ENCODE results near the gene ZNF132.

Gene ZNF132

GRCh38 chr19:58434217-58434616 is 5.7 kb downstream of the ZNF132 start:
- H3K4me2 ChIP-seq (ENCODE audit: low read length, poor library complexity, severe bottlenecking), result no peak overlapping the region
- no peak overlapping the region for H3K27ac ChIP-seq (ENCODE audit: low read length, poor library complexity, severe bottlenecking)
- H2AFZ ChIP-seq (ENCODE audit: low read depth, low read length), result no peak overlapping the region
- H3K23ac ChIP-seq (ENCODE audit: low read length in 2 of 2), result no peak overlapping the region
- peaks cover 6% of the 10 kb centered on the region for H3K79me1 ChIP-seq (replicated peaks; ENCODE audit: low read length, poor library complexity, severe bottlenecking)
- H3K4ac ChIP-seq (ENCODE audit: low read depth in 1 of 2, low read length in 2 of 2), result no peak overlapping the region
- H2AK5ac ChIP-seq (ENCODE audit: low read length, severe bottlenecking), result no peak overlapping the region
- H2BK12ac ChIP-seq (ENCODE audit: low read length in 2 of 2), result no peak overlapping the region
- DNase-seq, result no peak
- WGBS, result 100% methylated on average over 1 of the region's 2 CpGs
- peaks cover 2% of the 10 kb centered on the region for H3K4me1 ChIP-seq (ENCODE audit: control insufficient read depth, insufficient read depth, low read depth, low read length)
- no peak overlapping the region for H4K8ac ChIP-seq (ENCODE audit: low read length)
- H3K18ac ChIP-seq (ENCODE audit: low read depth in 1 of 2, low read length in 2 of 2), result no peak overlapping the region
- H2BK120ac ChIP-seq (ENCODE audit: low read depth, low read length), result no peak overlapping the region
- H3K36me3 ChIP-seq (ENCODE audit: control insufficient read depth in 1 of 2, insufficient read depth in 2 of 2, low read depth in 1 of 2, low read length in 2 of 2), result peaks cover 59 to 77% of the 10 kb centered on the region in 2 experiments
- no peak overlapping the region for H3K14ac ChIP-seq (ENCODE audit: low read length in 2 of 2)
- peak overlapping the region in 1 of 2 experiments; percentile 63 for H3K4me3 ChIP-seq (ENCODE audit: insufficient read depth in 1 of 2, low read depth in 1 of 2, low read length in 2 of 2)
- no peak overlapping the region for H2BK5ac ChIP-seq (ENCODE audit: low read depth, low read length, poor library complexity, severe bottlenecking)
- H4K91ac ChIP-seq (ENCODE audit: low read length), result no peak overlapping the region
- no peak overlapping the region for H2BK15ac ChIP-seq (ENCODE audit: low read depth, poor library complexity, severe bottlenecking)
- H3K9me3 ChIP-seq (ENCODE audit: control insufficient read depth, low read length), result peaks cover 94% of the 10 kb centered on the region
- H3K27me3 ChIP-seq (ENCODE audit: control insufficient read depth in 1 of 2, insufficient read depth in 1 of 2, low read length in 2 of 2), result no peaks in the 10 kb centered on the region
- no peak overlapping the region for H3K9ac ChIP-seq (ENCODE audit: low read length)

GRCh38 chr19:58429745-58430144 is 10.2 kb downstream of the ZNF132 start:
- H4K91ac ChIP-seq (ENCODE audit: low read length), result no peak overlapping the region
- no peak overlapping the region for H2BK12ac ChIP-seq (ENCODE audit: low read length in 2 of 2)
- H3K36me3 ChIP-seq (ENCODE audit: control insufficient read depth in 1 of 2, insufficient read depth in 2 of 2, low read depth in 1 of 2, low read length in 2 of 2), result peaks cover 38 to 54% of the 10 kb centered on the region in 2 experiments
- peaks cover 82% of the 10 kb centered on the region for H3K9me3 ChIP-seq (ENCODE audit: control insufficient read depth, low read length)
- peaks cover under 1% of the 10 kb centered on the region for H3K79me1 ChIP-seq (replicated peaks; ENCODE audit: low read length, poor library complexity, severe bottlenecking)
- H3K4me3 ChIP-seq (ENCODE audit: insufficient read depth in 1 of 2, low read depth in 1 of 2, low read length in 2 of 2), result peak overlapping the region in 1 of 2 experiments; percentile 44
- H3K23ac ChIP-seq (ENCODE audit: low read length in 2 of 2), result no peak overlapping the region
- H2BK15ac ChIP-seq (ENCODE audit: low read depth, poor library complexity, severe bottlenecking), result no peak overlapping the region
- H2BK5ac ChIP-seq (ENCODE audit: low read depth, low read length, poor library complexity, severe bottlenecking), result no peak overlapping the region
- H3K9ac ChIP-seq (ENCODE audit: low read length), result no peak overlapping the region
- H3K27me3 ChIP-seq (ENCODE audit: control insufficient read depth in 1 of 2, insufficient read depth in 1 of 2, low read length in 2 of 2), result no peaks in the 10 kb centered on the region
- no peak for DNase-seq
- H3K4me2 ChIP-seq (ENCODE audit: low read length, poor library complexity, severe bottlenecking), result no peak overlapping the region
- H3K14ac ChIP-seq (ENCODE audit: low read length in 2 of 2), result no peak overlapping the region
- no peak overlapping the region for H2AK5ac ChIP-seq (ENCODE audit: low read length, severe bottlenecking)
- no peaks in the 10 kb centered on the region for H3K4me1 ChIP-seq (ENCODE audit: control insufficient read depth, insufficient read depth, low read depth, low read length)
- no peak overlapping the region for H2AFZ ChIP-seq (ENCODE audit: low read depth, low read length)
- H3K27ac ChIP-seq (ENCODE audit: low read length, poor library complexity, severe bottlenecking), result no peak overlapping the region
- no peak overlapping the region for H4K8ac ChIP-seq (ENCODE audit: low read length)
- no peak overlapping the region for H3K4ac ChIP-seq (ENCODE audit: low read depth in 1 of 2, low read length in 2 of 2)
- H2BK120ac ChIP-seq (ENCODE audit: low read depth, low read length), result no peak overlapping the region
- no peak overlapping the region for H3K18ac ChIP-seq (ENCODE audit: low read depth in 1 of 2, low read length in 2 of 2)

GRCh38 chr19:58428617-58429016 is 11.3 kb downstream of the ZNF132 start:
- H3K23ac ChIP-seq (ENCODE audit: low read length in 2 of 2), result no peak overlapping the region
- no peaks in the 10 kb centered on the region for H3K27me3 ChIP-seq (ENCODE audit: control insufficient read depth in 1 of 2, insufficient read depth in 1 of 2, low read length in 2 of 2)
- no peak for DNase-seq
- no peak overlapping the region for H3K4ac ChIP-seq (ENCODE audit: low read depth in 1 of 2, low read length in 2 of 2)
- peaks cover 71% of the 10 kb centered on the region for H3K9me3 ChIP-seq (ENCODE audit: control insufficient read depth, low read length)
- H3K4me2 ChIP-seq (ENCODE audit: low read length, poor library complexity, severe bottlenecking), result no peak overlapping the region
- H3K4me3 ChIP-seq (ENCODE audit: insufficient read depth in 1 of 2, low read depth in 1 of 2, low read length in 2 of 2), result no peak overlapping the region
- no peak overlapping the region for H2AK5ac ChIP-seq (ENCODE audit: low read length, severe bottlenecking)
- H3K4me1 ChIP-seq (ENCODE audit: control insufficient read depth, insufficient read depth, low read depth, low read length), result no peaks in the 10 kb centered on the region
- H3K79me1 ChIP-seq (replicated peaks; ENCODE audit: low read length, poor library complexity, severe bottlenecking), result no peaks in the 10 kb centered on the region
- H2BK120ac ChIP-seq (ENCODE audit: low read depth, low read length), result no peak overlapping the region
- H4K8ac ChIP-seq (ENCODE audit: low read length), result no peak overlapping the region
- no peak overlapping the region for H2BK12ac ChIP-seq (ENCODE audit: low read length in 2 of 2)
- H3K14ac ChIP-seq (ENCODE audit: low read length in 2 of 2), result no peak overlapping the region
- H2BK15ac ChIP-seq (ENCODE audit: low read depth, poor library complexity, severe bottlenecking), result no peak overlapping the region
- H3K27ac ChIP-seq (ENCODE audit: low read length, poor library complexity, severe bottlenecking), result no peak overlapping the region
- no peak overlapping the region for H2AFZ ChIP-seq (ENCODE audit: low read depth, low read length)
- H3K36me3 ChIP-seq (ENCODE audit: control insufficient read depth in 1 of 2, insufficient read depth in 2 of 2, low read depth in 1 of 2, low read length in 2 of 2), result peaks cover 28 to 50% of the 10 kb centered on the region in 2 experiments
- no peak overlapping the region for H2BK5ac ChIP-seq (ENCODE audit: low read depth, low read length, poor library complexity, severe bottlenecking)
- H3K18ac ChIP-seq (ENCODE audit: low read depth in 1 of 2, low read length in 2 of 2), result no peak overlapping the region
- no peak overlapping the region for H4K91ac ChIP-seq (ENCODE audit: low read length)
- 100% methylated on average over 1 of the region's 1 CpG for WGBS
- no peak overlapping the region for H3K9ac ChIP-seq (ENCODE audit: low read length)

- Histone ChIP-seq H3K23ac (ENCODE audit: low read length in 2 of 2) (no peak overlapping the region), H2BK12ac (ENCODE audit: low read length in 2 of 2) (no peak overlapping the region), H3K27ac (ENCODE audit: low read length, poor library complexity, severe bottlenecking) (no peak overlapping the region), H3K4me3 (ENCODE audit: insufficient read depth in 1 of 2, low read depth in 1 of 2, low read length in 2 of 2) (no peak overlapping the region), H3K4me1 (ENCODE audit: control insufficient read depth, insufficient read depth, low read depth, low read length) (no peaks in the 10 kb centered on the region), H4K91ac (ENCODE audit: low read length) (no peak overlapping the region), H2AFZ (ENCODE audit: low read depth, low read length) (no peak overlapping the region), H4K8ac (ENCODE audit: low read length) (no peak overlapping the region), H3K27me3 (ENCODE audit: control insufficient read depth in 1 of 2, insufficient read depth in 1 of 2, low read length in 2 of 2) (no peaks in the 10 kb centered on the region), H3K36me3 (ENCODE audit: control insufficient read depth in 1 of 2, insufficient read depth in 2 of 2, low read depth in 1 of 2, low read length in 2 of 2) (peaks cover 49 to 57% of the 10 kb centered on the region in 2 experiments), H3K79me1 (replicated peaks; ENCODE audit: low read length, poor library complexity, severe bottlenecking) (peaks cover 21% of the 10 kb centered on the region), H3K9me3 (ENCODE audit: control insufficient read depth, low read length) (peaks cover 23% of the 10 kb centered on the region), H2BK15ac (ENCODE audit: low read depth, poor library complexity, severe bottlenecking) (no peak overlapping the region), H3K18ac (ENCODE audit: low read depth in 1 of 2, low read length in 2 of 2) (no peak overlapping the region), H3K9ac (ENCODE audit: low read length) (no peak overlapping the region), H2BK120ac (ENCODE audit: low read depth, low read length) (no peak overlapping the region), H2AK5ac (ENCODE audit: low read length, severe bottlenecking) (no peak overlapping the region), H3K4me2 (ENCODE audit: low read length, poor library complexity, severe bottlenecking) (no peak overlapping the region), H3K14ac (ENCODE audit: low read length in 2 of 2) (no peak overlapping the region), H2BK5ac (ENCODE audit: low read depth, low read length, poor library complexity, severe bottlenecking) (no peak overlapping the region), H3K4ac (ENCODE audit: low read depth in 1 of 2, low read length in 2 of 2) (no peak overlapping the region)
- no peak for DNase-seq
- 97% methylated on average over 5 of the region's 7 CpGs for WGBS
Observed at GRCh38 chr19:58417071-58417470, 22.9 kb downstream of the ZNF132 start.

Measured in mesenchymal stem cell (in vitro differentiated cells and primary cell).